ENCODE results near the gene MTMR12.

- TF ChIP-seq, protein P1, sequence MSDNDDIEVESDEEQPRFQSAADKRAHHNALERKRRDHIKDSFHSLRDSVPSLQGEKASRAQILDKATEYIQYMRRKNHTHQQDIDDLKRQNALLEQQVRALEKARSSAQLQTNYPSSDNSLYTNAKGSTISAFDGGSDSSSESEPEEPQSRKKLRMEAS (IDR thresholded peaks at IDR 0.05), result no peak
- TF ChIP-seq EP300 (IDR thresholded peaks at IDR 0.05; ENCODE audit: borderline replicate concordance), result no peak
- TF ChIP-seq TEAD4 (IDR thresholded peaks at IDR 0.05), result no peak
- TF ChIP-seq CEBPB (IDR thresholded peaks at IDR 0.05), result no peak
- TF ChIP-seq RAD21 (IDR thresholded peaks at IDR 0.05; ENCODE audit: low read depth), result no peak
- TF ChIP-seq NFIC (IDR thresholded peaks at IDR 0.05), result no peak
- TF ChIP-seq TAF1 (IDR thresholded peaks at IDR 0.05; ENCODE audit: low read depth), result no peak
- TF ChIP-seq ZBTB7A (IDR thresholded peaks at IDR 0.05; ENCODE audit: low read depth), result no peak
- no peak for TF ChIP-seq EGR1 (IDR thresholded peaks at IDR 0.05)
- no peak for TF ChIP-seq YY1 (IDR thresholded peaks at IDR 0.05; ENCODE audit: low read depth)
- no peak for TF ChIP-seq CREB1 (IDR thresholded peaks at IDR 0.05; ENCODE audit: low read depth)
Observed at GRCh38 chr5:32239385-32239784, 73.4 kb downstream of the MTMR12 start.

Data from Ishikawa (cell line).